HEK293T (cell line): ENCODE results near the gene FOXQ1.

Experiments
- BHLHE40 ChIP-seq: fragments of 450-650 bp; IDR thresholded peaks from 2 replicates; pipeline ENCODE4 v1.6.1; 2016; ENCODE audit warnings: mild to moderate bottlenecking, moderate library complexity, borderline replicate concordance
- CTBP1 ChIP-seq: fragments of 450-650 bp; IDR thresholded peaks from 2 replicates; pipeline ENCODE4 v1.6.1; 2016; ENCODE audit warnings: borderline replicate concordance
- FOXK2 ChIP-seq: fragments of 450-650 bp; IDR thresholded peaks from 2 replicates; pipeline ENCODE4 v1.6.1; 2016; ENCODE audit warnings: mild to moderate bottlenecking
- FOXM1 ChIP-seq: fragments of 450-650 bp; IDR thresholded peaks from 2 replicates; pipeline ENCODE4 v1.6.1; 2017; ENCODE audit warnings: mild to moderate bottlenecking, borderline replicate concordance
- HDGF ChIP-seq: fragments of 450-650 bp; IDR thresholded peaks from 2 replicates; pipeline ENCODE4 v1.6.1; 2017; ENCODE audit warnings: antibody characterized with exemption, borderline replicate concordance
- L3MBTL2 ChIP-seq: fragments of 450-650 bp; conservative IDR thresholded peaks from 2 replicates; pipeline ENCODE4 v1.6.1; 2016; ENCODE audit warnings: mild to moderate bottlenecking
- LEF1 ChIP-seq: fragments of 450-650 bp; IDR thresholded peaks from 2 replicates; pipeline ENCODE4 v1.6.1; 2017; ENCODE audit warnings: mild to moderate bottlenecking, borderline replicate concordance
- NFRKB ChIP-seq: fragments of 450-650 bp; IDR thresholded peaks from 2 replicates; pipeline ENCODE4 v1.6.1; 2016; ENCODE audit warnings: mild to moderate bottlenecking, moderate library complexity
- SP1 ChIP-seq: fragments of 450-650 bp; IDR thresholded peaks from 2 replicates; pipeline ENCODE4 v1.6.1; 2017
- SUZ12 ChIP-seq: fragments of 450-650 bp; IDR thresholded peaks from 2 replicates; pipeline ENCODE4 v1.6.1; 2016; ENCODE audit warnings: mild to moderate bottlenecking
- TARDBP ChIP-seq: fragments of 450-650 bp; IDR thresholded peaks from 2 replicates; pipeline ENCODE4 v1.6.1; 2016
- ZNF384 ChIP-seq: fragments of 450-650 bp; IDR thresholded peaks from 2 replicates; pipeline ENCODE4 v1.6.1; 2016
- TF ChIP-seq, protein P1 (sequence below): fragments of 450-650 bp; IDR thresholded peaks from 2 replicates; pipeline ENCODE4 v1.6.1; 2016

DNA sequence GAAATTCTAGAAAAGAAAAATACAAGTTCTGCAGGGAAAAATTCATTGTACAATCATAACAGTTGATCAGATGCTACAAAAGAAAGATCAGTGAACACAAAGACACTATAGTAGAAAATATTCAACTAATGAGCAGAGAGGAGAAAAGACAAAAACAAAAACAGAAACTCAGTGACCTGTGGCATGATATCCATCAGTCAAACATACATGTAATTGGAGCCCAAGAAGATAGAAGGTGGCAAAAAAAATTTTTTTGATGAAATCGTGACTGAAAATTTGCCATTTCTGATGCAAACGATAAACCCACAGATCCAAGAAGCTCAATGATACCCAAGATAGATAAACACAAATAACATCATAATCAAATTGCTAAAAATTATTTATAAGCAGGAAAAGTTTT is 13.1 kb upstream of the FOXQ1 start:
- TF ChIP-seq CTBP1 = no peak
- no peak for TF ChIP-seq LEF1
- TF ChIP-seq BHLHE40 = no peak
- TF ChIP-seq SUZ12 = no peak
- no peak for TF ChIP-seq NFRKB
- no peak for TF ChIP-seq SP1
- no peak for TF ChIP-seq HDGF
- no peak for TF ChIP-seq ZNF384
- TF ChIP-seq TARDBP = no peak
- no peak for TF ChIP-seq FOXK2
- no peak for TF ChIP-seq L3MBTL2
- no peak for TF ChIP-seq FOXM1
- TF ChIP-seq, protein P1, sequence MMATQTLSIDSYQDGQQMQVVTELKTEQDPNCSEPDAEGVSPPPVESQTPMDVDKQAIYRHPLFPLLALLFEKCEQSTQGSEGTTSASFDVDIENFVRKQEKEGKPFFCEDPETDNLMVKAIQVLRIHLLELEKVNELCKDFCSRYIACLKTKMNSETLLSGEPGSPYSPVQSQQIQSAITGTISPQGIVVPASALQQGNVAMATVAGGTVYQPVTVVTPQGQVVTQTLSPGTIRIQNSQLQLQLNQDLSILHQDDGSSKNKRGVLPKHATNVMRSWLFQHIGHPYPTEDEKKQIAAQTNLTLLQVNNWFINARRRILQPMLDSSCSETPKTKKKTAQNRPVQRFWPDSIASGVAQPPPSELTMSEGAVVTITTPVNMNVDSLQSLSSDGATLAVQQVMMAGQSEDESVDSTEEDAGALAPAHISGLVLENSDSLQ = no peak
